ENCODE measurements around the gene CLDN18. TPM values are rescaled to one million over a fixed set of nuclear protein-coding genes. Genes with fewer than 3 reads are reported as not detected.

CLDN18 gene
- total RNA-seq, 1 donor from 2014 or later, result not detected

DNA sequence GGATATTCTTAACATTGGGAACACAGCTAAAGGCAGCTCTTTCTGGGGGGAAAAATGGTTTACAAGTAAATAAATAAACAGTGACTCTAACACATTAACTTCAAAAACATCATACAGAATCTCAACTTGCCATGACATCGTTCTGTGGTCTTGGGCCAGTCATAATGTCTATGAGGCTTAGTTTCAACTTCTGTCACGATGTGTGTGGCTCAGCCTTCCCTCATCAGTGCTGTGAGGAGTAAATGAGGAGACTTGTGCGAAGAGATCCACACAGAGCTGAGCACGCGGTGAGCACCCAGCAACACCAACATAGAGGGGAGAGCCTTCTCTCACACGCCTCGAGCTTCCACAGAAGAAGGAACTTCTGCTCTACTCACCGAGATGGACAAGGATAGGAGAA, 56.4 kb downstream of the CLDN18 start:
- peaks cover 30% of the 10 kb centered on the region for H3K36me3 Mint-ChIP-seq (ENCODE audit: low read depth)
- H3K4me1 Mint-ChIP-seq (ENCODE audit: low read depth), result peaks cover 14% of the 10 kb centered on the region
- no peaks in the 10 kb centered on the region for H3K27me3 Mint-ChIP-seq (ENCODE audit: low read depth)
- no peaks in the 10 kb centered on the region for H3K9me3 Mint-ChIP-seq (ENCODE audit: low read depth)
- TF ChIP-seq CTCF (IDR thresholded peaks at IDR 0.05), result no peak
- no peak for DNase-seq (ENCODE audit: low spot score)
- no peak overlapping the region for H3K4me3 Mint-ChIP-seq (ENCODE audit: unreplicated experiment)
- H3K27ac Mint-ChIP-seq (ENCODE audit: unreplicated experiment), result no peak overlapping the region

- Mint-ChIP-seq H3K4me3 (ENCODE audit: unreplicated experiment) (no peak overlapping the region), H3K27ac (ENCODE audit: unreplicated experiment) (no peak overlapping the region), H3K36me3 (ENCODE audit: low read depth) (peaks cover 28% of the 10 kb centered on the region), H3K4me1 (ENCODE audit: low read depth) (peaks cover 10% of the 10 kb centered on the region), H3K9me3 (ENCODE audit: low read depth) (no peaks in the 10 kb centered on the region), H3K27me3 (ENCODE audit: low read depth) (no peaks in the 10 kb centered on the region)
- no peak for TF ChIP-seq CTCF (IDR thresholded peaks at IDR 0.05)
- no peak for DNase-seq (ENCODE audit: low spot score)
Measured at GRCh38 chr3:138066972-138067371, 57.0 kb downstream of the CLDN18 start.

GRCh38 chr3:138068046-138068445, 58.1 kb downstream of the CLDN18 start:
- no peak for TF ChIP-seq CTCF (IDR thresholded peaks at IDR 0.05)
- Mint-ChIP-seq H3K4me3 (ENCODE audit: unreplicated experiment) (no peak overlapping the region), H3K36me3 (ENCODE audit: low read depth) (peaks cover 24% of the 10 kb centered on the region), H3K27me3 (ENCODE audit: low read depth) (no peaks in the 10 kb centered on the region), H3K27ac (ENCODE audit: unreplicated experiment) (no peak overlapping the region), H3K9me3 (ENCODE audit: low read depth) (no peaks in the 10 kb centered on the region), H3K4me1 (ENCODE audit: low read depth) (peaks cover 12% of the 10 kb centered on the region)
- no peak for DNase-seq (ENCODE audit: low spot score)

DNA sequence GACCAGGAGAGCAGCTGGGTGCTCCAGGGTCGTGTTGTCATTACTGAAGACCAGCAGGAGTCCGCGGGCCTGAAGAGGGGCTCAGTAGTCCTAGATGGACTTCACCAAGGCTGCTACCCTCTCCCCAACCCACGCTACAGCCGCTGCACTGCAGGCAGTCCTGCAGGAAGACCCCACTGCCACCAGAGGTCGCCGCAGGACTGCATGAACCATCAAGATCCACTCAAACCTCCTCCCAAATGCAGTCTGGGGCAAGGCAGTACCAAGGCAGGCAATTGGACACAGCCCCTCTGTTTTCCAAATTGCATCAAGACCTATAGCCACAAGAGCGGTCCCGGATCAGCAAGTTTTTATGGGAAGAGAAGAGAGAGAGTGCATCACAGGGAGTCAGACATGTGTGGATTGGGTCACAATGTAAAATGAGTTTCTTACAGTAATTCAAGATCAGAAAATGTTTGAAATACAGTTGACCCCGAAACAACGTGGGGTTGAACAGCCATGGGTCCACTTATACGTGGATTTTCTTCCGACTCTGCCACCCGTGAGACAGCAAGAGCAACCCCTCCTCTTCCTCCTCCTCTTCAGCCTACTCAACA, 58.7 kb downstream of the CLDN18 start:
- Mint-ChIP-seq H3K4me3 (ENCODE audit: unreplicated experiment) (no peak overlapping the region), H3K36me3 (ENCODE audit: low read depth) (peaks cover 29% of the 10 kb centered on the region), H3K9me3 (ENCODE audit: low read depth) (no peaks in the 10 kb centered on the region), H3K4me1 (ENCODE audit: low read depth) (peaks cover 18% of the 10 kb centered on the region), H3K27me3 (ENCODE audit: low read depth) (no peaks in the 10 kb centered on the region), H3K27ac (ENCODE audit: unreplicated experiment) (peak overlapping the region; percentile 4)
- peak; percentile 99 for TF ChIP-seq CTCF (IDR thresholded peaks at IDR 0.05)
- DNase-seq (ENCODE audit: low spot score), result no peak

DNA sequence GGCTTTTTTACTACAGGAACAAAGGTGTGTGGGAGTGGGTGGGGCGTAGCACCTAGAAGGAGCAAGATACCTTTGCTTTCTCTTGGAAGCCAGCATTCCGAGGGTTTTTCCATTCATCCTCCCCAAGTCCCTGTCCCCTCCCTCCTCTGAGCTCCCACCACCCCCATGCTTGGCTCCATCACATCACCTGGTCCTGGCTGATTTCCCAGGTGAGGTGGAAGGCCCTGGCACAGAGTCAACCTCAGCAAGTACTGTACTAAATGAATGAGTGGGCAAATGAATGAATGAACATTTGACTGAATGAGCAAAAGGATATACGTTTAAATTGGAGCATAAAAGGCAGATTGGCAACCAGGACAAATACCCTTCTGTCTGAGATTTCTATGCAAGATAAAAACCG, 60.0 kb downstream of the CLDN18 start:
- H3K4me1 Mint-ChIP-seq (ENCODE audit: low read depth), result peaks cover 18% of the 10 kb centered on the region
- H3K27ac Mint-ChIP-seq (ENCODE audit: unreplicated experiment), result no peak overlapping the region
- TF ChIP-seq CTCF (IDR thresholded peaks at IDR 0.05), result no peak
- no peaks in the 10 kb centered on the region for H3K9me3 Mint-ChIP-seq (ENCODE audit: low read depth)
- peaks cover 29% of the 10 kb centered on the region for H3K36me3 Mint-ChIP-seq (ENCODE audit: low read depth)
- H3K27me3 Mint-ChIP-seq (ENCODE audit: low read depth), result no peaks in the 10 kb centered on the region
- H3K4me3 Mint-ChIP-seq (ENCODE audit: unreplicated experiment), result no peak overlapping the region
- DNase-seq (ENCODE audit: low spot score), result no peak

All from chondrocyte (in vitro differentiated cells).